ENCODE measurements around the gene GMPPB. TPM values are rescaled to one million over a fixed set of nuclear protein-coding genes. Genes with fewer than 3 reads are reported as not detected.

GMPPB gene
- total and polyA plus RNA-seq, 2 of the 8 experiments (the other 6 are each of a cell fraction or from before 2014, with no cell fraction given), result 20.9 to 23.9 TPM

DNA sequence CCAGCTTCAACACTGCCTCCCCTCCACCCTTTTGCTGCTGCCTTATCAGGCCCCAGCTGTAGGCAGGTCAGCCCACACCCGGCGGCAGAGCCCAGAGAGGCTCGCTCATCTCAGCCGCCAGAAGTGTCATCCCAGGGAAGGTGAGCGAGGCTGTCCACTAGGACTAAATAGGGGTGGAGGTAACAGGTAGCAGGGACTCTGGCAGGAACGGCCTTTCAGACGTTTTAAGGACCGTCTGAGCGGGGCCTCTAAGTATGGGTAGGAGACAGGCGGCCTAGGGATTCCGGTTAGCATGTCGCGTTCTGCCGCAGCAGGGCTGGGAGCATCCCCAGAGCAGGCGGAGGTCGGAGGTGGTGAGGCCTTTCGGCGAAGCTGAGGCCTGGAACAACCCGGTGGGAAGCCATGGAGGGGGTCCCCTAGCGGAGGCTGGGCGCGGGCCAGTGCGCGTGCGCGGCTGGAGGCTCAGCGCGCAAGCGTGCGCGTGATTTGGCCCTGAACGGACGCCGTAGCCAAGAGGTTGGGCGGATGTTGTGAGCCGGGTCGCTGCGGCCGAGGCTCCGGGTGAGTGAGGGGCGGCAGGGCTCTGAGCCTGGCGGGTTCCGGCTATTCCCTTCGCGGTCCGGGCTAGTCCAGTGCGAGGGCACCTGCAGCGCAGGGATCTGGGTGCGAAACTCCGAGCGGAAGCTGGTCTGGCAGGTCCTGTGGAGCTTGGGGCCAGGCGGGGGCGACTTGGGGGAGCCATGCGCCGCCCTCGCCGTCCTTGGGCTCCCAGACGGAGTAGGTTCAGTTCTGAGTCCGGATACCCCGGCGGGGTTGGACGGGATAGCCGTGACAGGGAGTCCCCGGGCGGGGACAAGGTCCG, 34.5 kb downstream of the GMPPB start, which contains the start of the genes MST1 and RNF123 (continued):
- TF ChIP-seq HDAC2 (IDR thresholded peaks at IDR 0.05; ENCODE audit: borderline replicate concordance in 1 of 2, low read depth in 2 of 2, low read length in 2 of 2) (0 out of 4 replicates have a peak, but pooled peaks of 1 of the 2 experiments have one; percentile 51), ATF3 (IDR thresholded peaks at IDR 0.05; ENCODE audit: insufficient read depth, low read depth, low read length) (0 out of 2 replicates have a peak, but pooled peaks have one; percentile 21), CREB1 (IDR thresholded peaks at IDR 0.05) (peak; percentile 80), TEAD4 (IDR thresholded peaks at IDR 0.05; ENCODE audit: low read depth, low read length) (peak; percentile 12; the same call in 1 of the 2 replicates), POLR2A (IDR thresholded peaks at IDR 0.05; ENCODE audit: control extremely low read depth in 1 of 2, low read depth in 2 of 2, low read length in 2 of 2) (peak in 1 of 2 experiments; percentile 74; a peak in 2 of 3 replicates), BACH1 (IDR thresholded peaks at IDR 0.05; ENCODE audit: low read length) (no peak), EP300 (IDR thresholded peaks at IDR 0.05; ENCODE audit: borderline replicate concordance in 1 of 2, low read depth in 2 of 2, low read length in 2 of 2) (0 out of 3 replicates have a peak, but pooled peaks of 1 of the 2 experiments have one; percentile 8), GABPA (IDR thresholded peaks at IDR 0.05; ENCODE audit: borderline replicate concordance, insufficient read depth, low read length) (peak; percentile 94), POLR2AphosphoS5 (IDR thresholded peaks at IDR 0.05; ENCODE audit: low read depth, low read length) (peak; percentile 56; the same call in 1 of the 2 replicates), EGR1 (IDR thresholded peaks at IDR 0.05; ENCODE audit: borderline replicate concordance, low read depth, low read length) (peak; percentile 34; the same call in 1 of the 2 replicates), SP1 (IDR thresholded peaks at IDR 0.05; ENCODE audit: low read depth, low read length) (0 out of 2 replicates have a peak, but pooled peaks have one; percentile 37), MAFK (IDR thresholded peaks at IDR 0.05; ENCODE audit: low read depth, low read length) (no peak), RBBP5 (IDR thresholded peaks at IDR 0.05; ENCODE audit: borderline replicate concordance, low read depth, low read length) (peak; percentile 47; the same call in 1 of the 2 replicates), E2F6 (IDR thresholded peaks at IDR 0.05) (peak; percentile 45; the same call in 1 of the 2 replicates), TAF1 (IDR thresholded peaks at IDR 0.05; ENCODE audit: low read depth, low read length) (peak; percentile 79), ASH2L (IDR thresholded peaks at IDR 0.05; ENCODE audit: low read length) (peak; percentile 70), KDM4A (IDR thresholded peaks at IDR 0.05; ENCODE audit: low read depth, low read length, severe bottlenecking) (peak; percentile 78), PHF8 (conservative IDR thresholded peaks at IDR 0.05; ENCODE audit: low read depth, low read length) (peak; percentile 71), KDM5A (IDR thresholded peaks at IDR 0.05; ENCODE audit: low read length) (peak; percentile 79)
- TF ChIP-seq, protein P1, sequence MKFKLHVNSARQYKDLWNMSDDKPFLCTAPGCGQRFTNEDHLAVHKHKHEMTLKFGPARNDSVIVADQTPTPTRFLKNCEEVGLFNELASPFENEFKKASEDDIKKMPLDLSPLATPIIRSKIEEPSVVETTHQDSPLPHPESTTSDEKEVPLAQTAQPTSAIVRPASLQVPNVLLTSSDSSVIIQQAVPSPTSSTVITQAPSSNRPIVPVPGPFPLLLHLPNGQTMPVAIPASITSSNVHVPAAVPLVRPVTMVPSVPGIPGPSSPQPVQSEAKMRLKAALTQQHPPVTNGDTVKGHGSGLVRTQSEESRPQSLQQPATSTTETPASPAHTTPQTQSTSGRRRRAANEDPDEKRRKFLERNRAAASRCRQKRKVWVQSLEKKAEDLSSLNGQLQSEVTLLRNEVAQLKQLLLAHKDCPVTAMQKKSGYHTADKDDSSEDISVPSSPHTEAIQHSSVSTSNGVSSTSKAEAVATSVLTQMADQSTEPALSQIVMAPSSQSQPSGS (IDR thresholded peaks at IDR 0.05; ENCODE audit: low read length), result no peak

Measured in H1 (cell line).